Large intestine (tissue), 3 donors: ENCODE measurements around the gene HEPHL1. TPM values are rescaled to one million over a fixed set of nuclear protein-coding genes. Genes with fewer than 3 reads are reported as not detected.

Experiments
- DNase-seq, 2 donors: peaks; one replicate each; pipeline versions ENCODE4 v3.0.0 to v3.0.0-alpha.2; 2013
- H3K27ac ChIP-seq: one replicate; pipeline ENCODE4 v1.5.1; 2013; ENCODE audit warnings: low read length
- H3K27me3 ChIP-seq: 2 replicates; pipeline ENCODE4 v1.6.1; 2013; ENCODE audit warnings: low read length; ENCODE audit not compliant: control insufficient read depth, insufficient read depth
- H3K36me3 ChIP-seq: 2 replicates; pipeline ENCODE4 v1.6.1; 2013; ENCODE audit warnings: low read length; ENCODE audit not compliant: control insufficient read depth, insufficient read depth
- H3K4me1 ChIP-seq: one replicate; pipeline ENCODE4 v1.6.1; 2013; ENCODE audit warnings: low read length; ENCODE audit not compliant: control insufficient read depth, insufficient read depth
- H3K4me3 ChIP-seq: one replicate; pipeline ENCODE4 v1.5.1; 2013; ENCODE audit warnings: low read length
- H3K9me3 ChIP-seq: one replicate; pipeline ENCODE4 v1.6.1; 2013; ENCODE audit warnings: mild to moderate bottlenecking, low read depth, low read length, moderate library complexity; ENCODE audit not compliant: control insufficient read depth
- WGBS: methylation state at CpG from one replicate; pipeline ENCODE4 v1.1.5; 2013; ENCODE audit warnings: low lambda C conversion rate; ENCODE audit not compliant: insufficient coverage; 5-methylcytosine and 5-hydroxymethylcytosine counted together
- polyA plus RNA-seq: library from polyadenylated mRNA; unstranded; fragments of 120-200 nt; gene quantifications from one replicate; pipeline ENCODE4 v1.2.1, GENCODE V29; 2013

The HEPHL1 gene
- polyA plus RNA-seq, 1 donor, result 0.54 TPM

GRCh38 chr11:93988912-93989311 lies 32.2 kb upstream of the HEPHL1 start:
- WGBS, result 100% methylated on average over 1 of the region's 3 CpGs
- DNase-seq, result no peak
- Histone ChIP-seq H3K27ac (no peak overlapping the region), H3K4me3 (no peak overlapping the region), H3K4me1 (no peaks in the 10 kb centered on the region), H3K9me3 (peaks cover 9% of the 10 kb centered on the region), H3K36me3 (no peaks in the 10 kb centered on the region), H3K27me3 (no peaks in the 10 kb centered on the region)

- WGBS, result no CpG with 5 or more reads among the region's 1 CpG
- Histone ChIP-seq H3K4me3 (no peak overlapping the region), H3K4me1 (no peaks in the 10 kb centered on the region), H3K36me3 (no peaks in the 10 kb centered on the region), H3K27me3 (no peaks in the 10 kb centered on the region), H3K27ac (no peak overlapping the region), H3K9me3 (peaks cover 9% of the 10 kb centered on the region)
- no peak for DNase-seq
Measured at GRCh38 chr11:93993747-93994146, 27.4 kb upstream of the HEPHL1 start.

- DNase-seq, result no peak
- Histone ChIP-seq H3K4me1 (no peaks in the 10 kb centered on the region), H3K36me3 (no peaks in the 10 kb centered on the region), H3K4me3 (no peak overlapping the region), H3K9me3 (peaks cover 8% of the 10 kb centered on the region), H3K27ac (no peak overlapping the region), H3K27me3 (no peaks in the 10 kb centered on the region)
- WGBS, result 80% methylated on average over 1 of the region's 3 CpGs
Measured at GRCh38 chr11:93997741-93998140, 23.4 kb upstream of the HEPHL1 start.

- H3K36me3 ChIP-seq, result no peaks in the 10 kb centered on the region
- H3K27ac ChIP-seq, result no peak overlapping the region
- no peaks in the 10 kb centered on the region for H3K4me1 ChIP-seq
- no peaks in the 10 kb centered on the region for H3K9me3 ChIP-seq
- no peaks in the 10 kb centered on the region for H3K27me3 ChIP-seq
- no peak for DNase-seq
- H3K4me3 ChIP-seq, result no peak overlapping the region
- 83% methylated on average over 1 of the region's 2 CpGs for WGBS
Measured at GRCh38 chr11:94000659-94001058, 20.5 kb upstream of the HEPHL1 start.

GRCh38 chr11:94002226-94002625 lies 18.9 kb upstream of the HEPHL1 start:
- H3K27me3 ChIP-seq, result no peaks in the 10 kb centered on the region
- no peaks in the 10 kb centered on the region for H3K9me3 ChIP-seq
- no peaks in the 10 kb centered on the region for H3K4me1 ChIP-seq
- no peak for DNase-seq
- no peaks in the 10 kb centered on the region for H3K36me3 ChIP-seq
- WGBS, result no CpG with 5 or more reads among the region's 2 CpGs
- H3K4me3 ChIP-seq, result no peak overlapping the region
- H3K27ac ChIP-seq, result no peak overlapping the region

- Histone ChIP-seq H3K9me3 (no peaks in the 10 kb centered on the region), H3K4me1 (no peaks in the 10 kb centered on the region), H3K36me3 (no peaks in the 10 kb centered on the region), H3K4me3 (no peak overlapping the region), H3K27ac (no peak overlapping the region), H3K27me3 (no peaks in the 10 kb centered on the region)
- no peak for DNase-seq
Measured at GRCh38 chr11:94007426-94007825, 13.7 kb upstream of the HEPHL1 start.

- H3K4me3 ChIP-seq, result no peak overlapping the region
- H3K36me3 ChIP-seq, result no peaks in the 10 kb centered on the region
- DNase-seq, result no peak
- no peaks in the 10 kb centered on the region for H3K4me1 ChIP-seq
- no peak overlapping the region for H3K27ac ChIP-seq
- no CpG with 5 or more reads among the region's 4 CpGs for WGBS
- no peaks in the 10 kb centered on the region for H3K9me3 ChIP-seq
- H3K27me3 ChIP-seq, result no peaks in the 10 kb centered on the region
Measured at GRCh38 chr11:94007906-94008305, 13.2 kb upstream of the HEPHL1 start.

GRCh38 chr11:94010136-94010535 lies 11.0 kb upstream of the HEPHL1 start:
- DNase-seq, result no peak
- Histone ChIP-seq H3K27ac (no peak overlapping the region), H3K27me3 (no peaks in the 10 kb centered on the region), H3K36me3 (no peaks in the 10 kb centered on the region), H3K9me3 (no peaks in the 10 kb centered on the region), H3K4me3 (no peak overlapping the region), H3K4me1 (no peaks in the 10 kb centered on the region)
- WGBS, result no CpG with 5 or more reads among the region's 1 CpG

GRCh38 chr11:94011478-94011877 lies 9.7 kb upstream of the HEPHL1 start:
- H3K27ac ChIP-seq, result no peak overlapping the region
- H3K4me3 ChIP-seq, result no peak overlapping the region
- no peaks in the 10 kb centered on the region for H3K27me3 ChIP-seq
- no peak for DNase-seq
- WGBS, result 50% methylated on average over 1 of the region's 3 CpGs
- no peaks in the 10 kb centered on the region for H3K9me3 ChIP-seq
- no peaks in the 10 kb centered on the region for H3K36me3 ChIP-seq
- no peaks in the 10 kb centered on the region for H3K4me1 ChIP-seq

- DNase-seq, result no peak
- Histone ChIP-seq H3K36me3 (no peaks in the 10 kb centered on the region), H3K4me3 (no peak overlapping the region), H3K4me1 (no peaks in the 10 kb centered on the region), H3K27ac (no peak overlapping the region), H3K27me3 (no peaks in the 10 kb centered on the region), H3K9me3 (no peaks in the 10 kb centered on the region)
Measured at GRCh38 chr11:94017446-94017845, 3.7 kb upstream of the HEPHL1 start.

GRCh38 chr11:94018721-94019120 lies 2.4 kb upstream of the HEPHL1 start:
- Histone ChIP-seq H3K4me3 (no peak overlapping the region), H3K4me1 (no peaks in the 10 kb centered on the region), H3K27ac (no peak overlapping the region), H3K9me3 (no peaks in the 10 kb centered on the region), H3K27me3 (no peaks in the 10 kb centered on the region), H3K36me3 (no peaks in the 10 kb centered on the region)
- 100% methylated on average over 2 of the region's 4 CpGs for WGBS
- no peak for DNase-seq
